HCT116 (cell line): Measurements from ENCODE around the gene NGF.

Experiments
- CEBPB ChIP-seq: IDR thresholded peaks from 2 replicates; pipeline ENCODE4 v1.6.1; 2012; ENCODE audit warnings: low read depth
- EZH2 ChIP-seq: fragments of 200-600 bp; sonication (generic); IDR thresholded peaks from 2 replicates; pipeline ENCODE4 v1.6.1; 2017; ENCODE audit warnings: antibody characterized with exemption, mixed run types
- EZH2phosphoT487 ChIP-seq: fragments of 200-600 bp; IDR thresholded peaks from 2 replicates; pipeline ENCODE4 v1.6.1; 2018; ENCODE audit warnings: antibody characterized with exemption, borderline replicate concordance
- JUND ChIP-seq: IDR thresholded peaks from 2 replicates; pipeline ENCODE4 v1.6.1; 2012
- POLR2A ChIP-seq: IDR thresholded peaks from 2 replicates; pipeline ENCODE4 v1.7.0; 2011; ENCODE audit warnings: borderline replicate concordance; ENCODE audit not compliant: insufficient read depth, insufficient read length; ENCODE audit errors: extremely low read depth
- POLR2AphosphoS5 ChIP-seq: IDR thresholded peaks from 2 replicates; pipeline ENCODE4 v1.6.1; 2011; ENCODE audit warnings: mild to moderate bottlenecking, low read depth, low read length, moderate library complexity
- RAD21 ChIP-seq: IDR thresholded peaks from 2 replicates; pipeline ENCODE4 v1.6.1; 2012; ENCODE audit warnings: low read depth, mild to moderate bottlenecking
- SP1 ChIP-seq: IDR thresholded peaks from 2 replicates; pipeline ENCODE4 v1.6.1; 2012; ENCODE audit warnings: low read depth
- TCF7L2 ChIP-seq: IDR thresholded peaks from 2 replicates; pipeline ENCODE4 v1.7.0; 2011; ENCODE audit warnings: borderline replicate concordance, inconsistent platforms; ENCODE audit not compliant: insufficient read depth, insufficient read length; ENCODE audit errors: extremely low read depth
- YY1 ChIP-seq: IDR thresholded peaks from 2 replicates; pipeline ENCODE4 v1.6.1; 2011; ENCODE audit warnings: low read length, low read depth, moderate library complexity, mild to moderate bottlenecking; ENCODE audit not compliant: insufficient replicate concordance; ENCODE audit errors: extremely low read depth
- ZBTB33 ChIP-seq: IDR thresholded peaks from 2 replicates; pipeline ENCODE4 v1.6.1; 2011; ENCODE audit warnings: mild to moderate bottlenecking, low read length, moderate library complexity; ENCODE audit not compliant: insufficient replicate concordance; ENCODE audit errors: extremely low read depth
- TF ChIP-seq, protein P1 (sequence below): IDR thresholded peaks from 2 replicates; pipeline ENCODE4 v1.6.1; 2012; ENCODE audit warnings: low read depth
- TF ChIP-seq, protein P2 (sequence below), 3 experiments: fragments of 200-600 bp in 1 of 3; sonication (generic) in 1 of 3; IDR thresholded peaks in 2 of 3; conservative IDR thresholded peaks in 1 of 3; 2 replicates each; pipeline ENCODE4 v1.5.1; 2012 to 2017; ENCODE audit warnings: low read depth in 2 of 3, low read length in 2 of 3, antibody characterized with exemption in 1 of 3, borderline replicate concordance in 1 of 3, control low read depth in 1 of 3, mild to moderate bottlenecking in 1 of 3, mixed read lengths in 1 of 3, mixed run types in 1 of 3, moderate library complexity in 1 of 3; ENCODE audit not compliant: insufficient read depth in 1 of 3
- TF ChIP-seq, protein P3 (sequence below): IDR thresholded peaks from 2 replicates; pipeline ENCODE4 v1.6.1; 2012

- TF ChIP-seq, protein P1, sequence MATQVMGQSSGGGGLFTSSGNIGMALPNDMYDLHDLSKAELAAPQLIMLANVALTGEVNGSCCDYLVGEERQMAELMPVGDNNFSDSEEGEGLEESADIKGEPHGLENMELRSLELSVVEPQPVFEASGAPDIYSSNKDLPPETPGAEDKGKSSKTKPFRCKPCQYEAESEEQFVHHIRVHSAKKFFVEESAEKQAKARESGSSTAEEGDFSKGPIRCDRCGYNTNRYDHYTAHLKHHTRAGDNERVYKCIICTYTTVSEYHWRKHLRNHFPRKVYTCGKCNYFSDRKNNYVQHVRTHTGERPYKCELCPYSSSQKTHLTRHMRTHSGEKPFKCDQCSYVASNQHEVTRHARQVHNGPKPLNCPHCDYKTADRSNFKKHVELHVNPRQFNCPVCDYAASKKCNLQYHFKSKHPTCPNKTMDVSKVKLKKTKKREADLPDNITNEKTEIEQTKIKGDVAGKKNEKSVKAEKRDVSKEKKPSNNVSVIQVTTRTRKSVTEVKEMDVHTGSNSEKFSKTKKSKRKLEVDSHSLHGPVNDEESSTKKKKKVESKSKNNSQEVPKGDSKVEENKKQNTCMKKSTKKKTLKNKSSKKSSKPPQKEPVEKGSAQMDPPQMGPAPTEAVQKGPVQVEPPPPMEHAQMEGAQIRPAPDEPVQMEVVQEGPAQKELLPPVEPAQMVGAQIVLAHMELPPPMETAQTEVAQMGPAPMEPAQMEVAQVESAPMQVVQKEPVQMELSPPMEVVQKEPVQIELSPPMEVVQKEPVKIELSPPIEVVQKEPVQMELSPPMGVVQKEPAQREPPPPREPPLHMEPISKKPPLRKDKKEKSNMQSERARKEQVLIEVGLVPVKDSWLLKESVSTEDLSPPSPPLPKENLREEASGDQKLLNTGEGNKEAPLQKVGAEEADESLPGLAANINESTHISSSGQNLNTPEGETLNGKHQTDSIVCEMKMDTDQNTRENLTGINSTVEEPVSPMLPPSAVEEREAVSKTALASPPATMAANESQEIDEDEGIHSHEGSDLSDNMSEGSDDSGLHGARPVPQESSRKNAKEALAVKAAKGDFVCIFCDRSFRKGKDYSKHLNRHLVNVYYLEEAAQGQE, result no peak
- TF ChIP-seq SP1, result no peak
- TF ChIP-seq, protein P2, sequence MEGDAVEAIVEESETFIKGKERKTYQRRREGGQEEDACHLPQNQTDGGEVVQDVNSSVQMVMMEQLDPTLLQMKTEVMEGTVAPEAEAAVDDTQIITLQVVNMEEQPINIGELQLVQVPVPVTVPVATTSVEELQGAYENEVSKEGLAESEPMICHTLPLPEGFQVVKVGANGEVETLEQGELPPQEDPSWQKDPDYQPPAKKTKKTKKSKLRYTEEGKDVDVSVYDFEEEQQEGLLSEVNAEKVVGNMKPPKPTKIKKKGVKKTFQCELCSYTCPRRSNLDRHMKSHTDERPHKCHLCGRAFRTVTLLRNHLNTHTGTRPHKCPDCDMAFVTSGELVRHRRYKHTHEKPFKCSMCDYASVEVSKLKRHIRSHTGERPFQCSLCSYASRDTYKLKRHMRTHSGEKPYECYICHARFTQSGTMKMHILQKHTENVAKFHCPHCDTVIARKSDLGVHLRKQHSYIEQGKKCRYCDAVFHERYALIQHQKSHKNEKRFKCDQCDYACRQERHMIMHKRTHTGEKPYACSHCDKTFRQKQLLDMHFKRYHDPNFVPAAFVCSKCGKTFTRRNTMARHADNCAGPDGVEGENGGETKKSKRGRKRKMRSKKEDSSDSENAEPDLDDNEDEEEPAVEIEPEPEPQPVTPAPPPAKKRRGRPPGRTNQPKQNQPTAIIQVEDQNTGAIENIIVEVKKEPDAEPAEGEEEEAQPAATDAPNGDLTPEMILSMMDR (IDR thresholded peaks at IDR 0.05 in 2 of 3, conservative IDR thresholded peaks at IDR 0.05 in 1 of 3; ENCODE audit: borderline replicate concordance in 1 of 3, insufficient read depth in 1 of 3, low read depth in 2 of 3, low read length in 2 of 3), result no peak
- no peak for TF ChIP-seq YY1
- TF ChIP-seq POLR2AphosphoS5, result no peak
- TF ChIP-seq EZH2, result no peak
- TF ChIP-seq ZBTB33, result no peak
- TF ChIP-seq EZH2phosphoT487, result no peak
- no peak for TF ChIP-seq TCF7L2
- no peak for TF ChIP-seq POLR2A
- TF ChIP-seq, protein P3, sequence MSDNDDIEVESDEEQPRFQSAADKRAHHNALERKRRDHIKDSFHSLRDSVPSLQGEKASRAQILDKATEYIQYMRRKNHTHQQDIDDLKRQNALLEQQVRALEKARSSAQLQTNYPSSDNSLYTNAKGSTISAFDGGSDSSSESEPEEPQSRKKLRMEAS, result no peak
- TF ChIP-seq RAD21, result no peak
- no peak for TF ChIP-seq CEBPB
- no peak for TF ChIP-seq JUND
These were observed 41.9 kb downstream of the NGF start for GRCh38 chr1:115295904-115296696.
